ENCODE results near the gene DOCK9.

Gene DOCK9

DNA sequence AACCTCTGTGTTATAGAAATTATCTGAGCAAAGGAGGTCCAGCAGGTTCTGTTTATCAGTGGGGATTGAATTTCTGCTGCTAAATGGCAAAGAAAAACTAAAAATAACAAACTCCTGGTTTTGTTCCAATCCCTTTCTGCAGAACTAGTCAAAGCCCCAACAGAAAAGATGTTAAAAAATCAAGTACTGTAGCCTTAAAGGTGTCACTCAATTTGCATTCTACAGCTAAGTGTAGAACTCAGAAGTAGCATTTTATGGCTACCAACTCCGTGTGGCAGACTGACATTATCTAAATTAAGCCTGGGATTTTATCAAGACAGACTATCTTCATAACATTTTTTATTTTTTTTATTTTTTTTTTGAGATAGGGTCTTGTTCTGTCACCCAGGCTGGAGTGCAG is 133.8 kb downstream of the DOCK9 start:
- Histone ChIP-seq H3K9ac (ENCODE audit: low read length) (no peak overlapping the region), H3K36me3 (ENCODE audit: control insufficient read depth, insufficient read depth, low read length, severe bottlenecking) (peaks cover 6% of the 10 kb centered on the region), H3K27me3 (replicated peaks; ENCODE audit: control insufficient read depth, insufficient read depth, low read length) (no peaks in the 10 kb centered on the region), H3K9me3 (ENCODE audit: control insufficient read depth, low read length) (no peaks in the 10 kb centered on the region), H3K4me3 (ENCODE audit: low read length) (no peak overlapping the region), H3K4me1 (ENCODE audit: control insufficient read depth, insufficient read depth, low read length) (peaks cover 10% of the 10 kb centered on the region)
- no peak for DNase-seq (ENCODE audit: low read depth)

DNA sequence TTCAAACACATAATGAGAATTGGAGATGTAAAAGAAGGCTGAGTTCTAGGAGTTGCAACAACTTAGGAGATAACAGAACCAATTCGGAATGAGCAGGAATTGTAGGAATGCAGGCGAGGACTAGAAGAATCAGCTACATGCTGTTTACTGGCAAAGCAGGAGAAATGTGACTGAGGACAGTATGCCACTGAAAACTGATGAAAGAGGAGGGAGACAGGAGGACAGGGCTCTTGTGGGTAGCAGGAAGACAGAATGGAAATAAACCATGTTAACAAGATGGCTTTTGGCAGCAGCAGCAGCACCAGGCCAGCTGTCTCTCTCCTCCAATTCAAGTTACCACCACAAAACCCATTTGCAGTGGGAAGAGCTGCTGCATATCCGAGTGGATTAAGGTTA is 134.4 kb downstream of the DOCK9 start:
- no peaks in the 10 kb centered on the region for H3K9me3 ChIP-seq (ENCODE audit: control insufficient read depth, low read length)
- peaks cover 6% of the 10 kb centered on the region for H3K36me3 ChIP-seq (ENCODE audit: control insufficient read depth, insufficient read depth, low read length, severe bottlenecking)
- peaks cover 16% of the 10 kb centered on the region for H3K4me1 ChIP-seq (ENCODE audit: control insufficient read depth, insufficient read depth, low read length)
- H3K9ac ChIP-seq (ENCODE audit: low read length): no peak overlapping the region
- no peak for DNase-seq (ENCODE audit: low read depth)
- H3K27me3 ChIP-seq (replicated peaks; ENCODE audit: control insufficient read depth, insufficient read depth, low read length): no peaks in the 10 kb centered on the region
- H3K4me3 ChIP-seq (ENCODE audit: low read length): no peak overlapping the region

DNA sequence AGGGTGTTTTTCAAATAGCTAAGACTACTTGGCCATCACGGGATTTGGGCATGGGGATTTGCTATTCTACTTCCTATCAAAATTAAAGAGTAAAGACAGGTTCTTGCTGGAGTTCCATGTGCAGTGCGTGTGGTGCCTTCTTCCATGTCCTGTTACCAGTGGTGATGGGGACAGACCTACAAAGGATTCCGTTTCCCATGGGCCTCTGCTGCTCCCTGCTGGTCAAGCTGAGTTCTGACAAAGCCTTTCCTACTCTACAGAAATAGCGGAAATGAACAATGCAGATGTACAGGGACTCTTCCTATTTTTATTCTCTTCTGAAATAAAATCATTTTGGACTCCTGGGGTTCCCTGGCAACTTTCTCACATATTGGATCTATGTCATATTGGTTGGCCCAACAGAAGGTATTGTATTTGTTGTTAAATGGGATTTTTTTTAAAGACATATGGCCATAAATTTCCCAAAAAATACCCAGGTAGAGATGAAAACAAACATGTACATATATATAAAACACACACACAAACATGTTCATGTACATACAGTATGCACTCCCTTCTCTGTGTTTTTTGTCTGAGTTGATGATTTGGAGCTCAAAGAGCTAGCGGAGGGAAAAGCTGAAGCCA is 134.9 kb downstream of the DOCK9 start:
- peaks cover 6% of the 10 kb centered on the region for H3K36me3 ChIP-seq (ENCODE audit: control insufficient read depth, insufficient read depth, low read length, severe bottlenecking)
- H3K9me3 ChIP-seq (ENCODE audit: control insufficient read depth, low read length): no peaks in the 10 kb centered on the region
- DNase-seq (ENCODE audit: low read depth): peak; percentile 89
- peaks cover 16% of the 10 kb centered on the region for H3K4me1 ChIP-seq (ENCODE audit: control insufficient read depth, insufficient read depth, low read length)
- H3K4me3 ChIP-seq (ENCODE audit: low read length): no peak overlapping the region
- no peaks in the 10 kb centered on the region for H3K27me3 ChIP-seq (replicated peaks; ENCODE audit: control insufficient read depth, insufficient read depth, low read length)
- no peak overlapping the region for H3K9ac ChIP-seq (ENCODE audit: low read length)

DNA sequence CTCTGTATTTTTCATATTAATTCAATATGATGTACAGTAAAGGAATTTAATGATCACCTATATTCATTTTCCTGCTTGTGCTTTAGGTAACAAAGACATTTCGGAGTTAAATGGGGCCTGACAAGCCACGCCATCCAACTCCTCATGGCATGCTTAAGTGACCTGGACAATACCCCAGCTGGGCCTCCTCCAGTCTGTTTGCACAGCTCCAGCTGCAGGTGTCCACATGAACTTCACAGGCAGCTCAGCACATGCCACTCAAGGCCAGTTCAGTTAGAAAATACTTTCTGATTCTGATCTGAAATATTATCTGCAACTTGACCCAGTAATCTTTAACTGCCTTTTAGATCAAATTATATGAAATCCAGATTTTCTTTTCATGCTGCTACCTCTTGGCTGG is 135.8 kb downstream of the DOCK9 start:
- Histone ChIP-seq H3K4me3 (ENCODE audit: low read length) (no peak overlapping the region), H3K27me3 (replicated peaks; ENCODE audit: control insufficient read depth, insufficient read depth, low read length) (no peaks in the 10 kb centered on the region), H3K9ac (ENCODE audit: low read length) (no peak overlapping the region), H3K4me1 (ENCODE audit: control insufficient read depth, insufficient read depth, low read length) (peaks cover 16% of the 10 kb centered on the region), H3K36me3 (ENCODE audit: control insufficient read depth, insufficient read depth, low read length, severe bottlenecking) (peaks cover 6% of the 10 kb centered on the region), H3K9me3 (ENCODE audit: control insufficient read depth, low read length) (no peaks in the 10 kb centered on the region)
- DNase-seq (ENCODE audit: low read depth): no peak

DNA sequence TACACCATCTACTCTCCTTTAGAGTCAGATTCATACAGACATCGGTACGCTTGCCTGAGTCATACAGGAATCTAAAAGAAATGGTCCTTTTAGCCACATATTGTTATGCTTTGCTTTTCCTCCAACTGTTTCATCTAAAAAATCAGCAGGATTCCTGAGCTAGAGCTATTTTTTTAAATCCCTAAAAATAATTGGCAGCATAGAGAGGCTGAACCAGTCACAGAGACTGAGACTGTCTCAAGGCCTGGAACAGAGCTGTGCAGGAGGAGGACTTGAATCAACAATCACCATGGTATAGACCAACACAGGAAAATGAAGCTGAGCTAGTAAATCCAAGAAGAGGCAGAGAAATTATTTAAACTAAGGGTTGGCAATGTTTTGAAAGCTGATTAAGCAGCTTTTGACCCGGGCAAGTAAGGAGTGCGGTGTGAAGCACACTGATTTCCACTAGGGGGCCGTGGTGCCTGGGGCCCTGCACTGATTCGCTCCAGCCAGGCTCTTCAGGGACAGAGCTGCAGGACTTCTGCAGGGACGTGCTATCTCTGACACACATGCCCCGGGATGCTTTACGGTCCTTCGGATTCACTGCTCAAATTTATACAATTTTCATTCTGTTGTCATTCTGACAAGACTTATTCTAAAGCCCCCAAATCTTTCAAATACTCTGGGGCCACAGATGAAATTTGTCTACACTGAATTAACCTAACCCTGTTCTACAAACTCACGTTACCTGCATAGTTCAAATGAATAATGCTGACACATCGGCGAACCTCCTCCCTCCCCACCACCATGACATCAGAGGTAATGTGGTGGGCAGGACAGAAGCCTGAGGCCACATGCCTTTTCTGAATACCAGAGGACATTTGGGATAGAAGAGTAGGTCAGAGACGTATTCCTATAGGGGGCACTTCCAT is 137.8 kb downstream of the DOCK9 start:
- Histone ChIP-seq H3K9ac (ENCODE audit: low read length) (peak overlapping the region; percentile 2), H3K9me3 (ENCODE audit: control insufficient read depth, low read length) (no peaks in the 10 kb centered on the region), H3K36me3 (ENCODE audit: control insufficient read depth, insufficient read depth, low read length, severe bottlenecking) (peaks cover 1% of the 10 kb centered on the region), H3K4me1 (ENCODE audit: control insufficient read depth, insufficient read depth, low read length) (peaks cover 16% of the 10 kb centered on the region), H3K4me3 (ENCODE audit: low read length) (no peak overlapping the region), H3K27me3 (replicated peaks; ENCODE audit: control insufficient read depth, insufficient read depth, low read length) (no peaks in the 10 kb centered on the region)
- peak; percentile 79 for DNase-seq (ENCODE audit: low read depth)

DNA sequence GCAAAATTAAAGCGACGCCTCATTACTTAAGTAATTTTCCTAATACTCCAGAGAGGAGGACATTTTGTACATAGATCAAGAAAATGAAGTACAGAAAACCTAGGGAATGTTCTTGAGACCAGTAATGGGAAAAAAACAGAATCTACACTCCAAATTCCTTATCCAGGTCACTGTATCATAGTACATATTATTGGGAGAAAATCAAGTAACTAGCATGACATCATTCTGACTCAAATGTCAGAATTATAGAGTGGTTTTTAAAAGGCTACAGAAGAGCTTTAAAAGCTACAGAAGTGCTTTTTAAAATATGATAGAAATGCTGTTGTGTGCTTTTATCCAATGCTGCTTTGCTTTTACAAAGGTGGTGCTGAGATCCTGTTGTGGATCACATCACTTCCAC is 139.1 kb downstream of the DOCK9 start:
- Histone ChIP-seq H3K4me1 (ENCODE audit: control insufficient read depth, insufficient read depth, low read length) (peaks cover 16% of the 10 kb centered on the region), H3K27me3 (replicated peaks; ENCODE audit: control insufficient read depth, insufficient read depth, low read length) (no peaks in the 10 kb centered on the region), H3K9ac (ENCODE audit: low read length) (no peak overlapping the region), H3K4me3 (ENCODE audit: low read length) (no peak overlapping the region), H3K36me3 (ENCODE audit: control insufficient read depth, insufficient read depth, low read length, severe bottlenecking) (no peaks in the 10 kb centered on the region), H3K9me3 (ENCODE audit: control insufficient read depth, low read length) (no peaks in the 10 kb centered on the region)
- DNase-seq (ENCODE audit: low read depth): peak; percentile 22

DNA sequence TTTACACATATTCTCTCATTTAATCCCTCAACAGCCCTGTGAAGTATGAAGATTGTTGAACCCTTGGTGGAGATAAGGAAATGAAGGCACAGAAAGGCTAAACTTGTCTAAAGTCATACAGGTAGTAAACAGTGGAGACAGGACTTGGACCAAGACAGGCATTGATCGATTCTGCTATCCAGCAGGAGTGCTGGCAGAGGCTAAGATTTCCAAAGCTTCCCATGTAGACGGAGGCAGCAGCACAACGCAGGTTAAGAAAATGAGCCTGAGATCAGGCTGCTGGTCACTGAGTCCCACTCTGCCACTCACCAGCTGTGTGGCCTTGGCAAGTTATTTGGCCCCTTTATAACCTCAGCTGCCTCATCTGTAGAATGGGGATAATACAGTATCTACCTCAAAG is 140.0 kb downstream of the DOCK9 start:
- Histone ChIP-seq H3K4me3 (ENCODE audit: low read length) (no peak overlapping the region), H3K9ac (ENCODE audit: low read length) (no peak overlapping the region), H3K9me3 (ENCODE audit: control insufficient read depth, low read length) (no peaks in the 10 kb centered on the region), H3K36me3 (ENCODE audit: control insufficient read depth, insufficient read depth, low read length, severe bottlenecking) (no peaks in the 10 kb centered on the region), H3K27me3 (replicated peaks; ENCODE audit: control insufficient read depth, insufficient read depth, low read length) (no peaks in the 10 kb centered on the region), H3K4me1 (ENCODE audit: control insufficient read depth, insufficient read depth, low read length) (peaks cover 16% of the 10 kb centered on the region)
- no peak for DNase-seq (ENCODE audit: low read depth)

DNA sequence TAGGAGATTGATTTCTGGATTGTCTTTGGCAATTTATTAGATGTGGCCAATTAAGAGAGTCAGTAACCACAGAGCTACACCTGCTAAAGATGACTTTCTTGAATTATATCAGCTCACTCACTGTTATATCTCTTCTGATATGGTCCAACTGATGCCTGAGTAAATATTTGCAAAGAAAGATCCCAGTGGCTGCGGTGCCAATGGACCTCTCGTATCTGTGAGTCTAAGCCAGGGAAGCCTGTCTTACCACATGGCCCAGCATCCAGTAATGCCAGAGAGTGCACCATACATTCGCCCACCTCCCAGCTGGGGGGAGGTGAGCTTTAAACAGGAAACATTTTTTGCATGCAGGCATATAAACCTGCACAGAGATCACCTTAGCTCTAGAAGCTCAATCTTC is 142.7 kb downstream of the DOCK9 start:
- H3K36me3 ChIP-seq (ENCODE audit: control insufficient read depth, insufficient read depth, low read length, severe bottlenecking): peaks cover 4% of the 10 kb centered on the region
- no peak overlapping the region for H3K9ac ChIP-seq (ENCODE audit: low read length)
- peaks cover 16% of the 10 kb centered on the region for H3K4me1 ChIP-seq (ENCODE audit: control insufficient read depth, insufficient read depth, low read length)

DNA sequence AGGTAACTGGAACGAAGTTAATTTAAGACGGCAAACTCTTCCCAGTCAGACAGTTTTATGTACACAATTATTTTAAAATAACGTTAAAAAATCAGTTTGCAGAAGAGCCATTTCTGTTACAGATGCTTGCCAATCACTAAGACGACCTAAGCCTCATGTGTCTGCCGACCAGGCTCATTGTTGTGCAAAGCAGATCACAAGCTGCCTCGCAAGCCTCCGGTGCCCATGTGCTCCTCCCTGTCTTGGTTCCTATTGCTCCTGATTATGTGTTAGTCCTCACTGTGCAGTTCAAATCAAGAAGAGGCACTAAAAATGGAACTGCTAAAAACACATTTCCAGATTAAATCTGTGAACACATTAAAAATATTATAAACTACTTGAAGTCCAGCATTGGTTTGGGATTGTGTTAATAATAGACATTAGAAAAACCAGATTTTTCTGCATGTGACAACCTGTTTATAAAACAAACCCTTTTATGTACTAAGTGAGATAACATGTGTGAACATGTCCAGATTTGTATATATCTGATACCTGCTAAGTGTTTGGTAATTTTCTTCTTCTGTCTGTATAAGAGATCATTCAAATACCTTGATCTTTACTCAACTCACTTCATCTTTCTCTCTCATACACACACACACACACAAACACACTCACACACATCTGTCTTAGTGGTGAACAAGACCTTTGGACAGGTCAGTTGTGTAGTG is 143.5 kb downstream of the DOCK9 start:
- H3K9me3 ChIP-seq (ENCODE audit: control insufficient read depth, low read length): no peaks in the 10 kb centered on the region
- no peak overlapping the region for H3K9ac ChIP-seq (ENCODE audit: low read length)
- peaks cover 4% of the 10 kb centered on the region for H3K36me3 ChIP-seq (ENCODE audit: control insufficient read depth, insufficient read depth, low read length, severe bottlenecking)
- no peaks in the 10 kb centered on the region for H3K27me3 ChIP-seq (replicated peaks; ENCODE audit: control insufficient read depth, insufficient read depth, low read length)
- no peak for DNase-seq (ENCODE audit: low read depth)
- no peak overlapping the region for H3K4me3 ChIP-seq (ENCODE audit: low read length)
- peaks cover 10% of the 10 kb centered on the region for H3K4me1 ChIP-seq (ENCODE audit: control insufficient read depth, insufficient read depth, low read length)

More for the DNA sequence above, 142.7 kb downstream of the DOCK9 start:
- no peaks in the 10 kb centered on the region for H3K27me3 ChIP-seq (replicated peaks; ENCODE audit: control insufficient read depth, insufficient read depth, low read length)
- no peak overlapping the region for H3K4me3 ChIP-seq (ENCODE audit: low read length)
- H3K9me3 ChIP-seq (ENCODE audit: control insufficient read depth, low read length): no peaks in the 10 kb centered on the region
- no peak for DNase-seq (ENCODE audit: low read depth)

DNA sequence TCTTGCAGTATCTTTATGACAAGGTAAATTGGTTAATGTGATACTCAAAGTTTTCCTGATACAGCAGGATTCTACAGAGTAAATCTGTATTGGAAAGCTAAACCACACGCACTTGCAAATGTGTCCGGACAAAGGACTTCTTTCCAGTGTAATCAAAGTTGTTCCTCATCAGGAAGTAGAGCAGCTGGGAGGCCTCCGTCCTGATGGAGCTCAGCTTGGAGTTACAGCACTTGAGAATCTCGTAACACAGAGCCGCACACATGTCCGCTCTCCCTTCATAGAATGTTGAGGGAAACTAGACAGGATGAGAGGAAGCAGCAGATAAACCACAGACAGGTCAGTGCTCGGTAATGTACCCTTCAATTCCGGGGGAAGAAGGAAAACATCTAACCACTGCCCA is 146.6 kb downstream of the DOCK9 start:
- H3K36me3 ChIP-seq (ENCODE audit: control insufficient read depth, insufficient read depth, low read length, severe bottlenecking): peaks cover 7% of the 10 kb centered on the region
- H3K4me3 ChIP-seq (ENCODE audit: low read length): no peak overlapping the region
- no peaks in the 10 kb centered on the region for H3K4me1 ChIP-seq (ENCODE audit: control insufficient read depth, insufficient read depth, low read length)
- H3K9me3 ChIP-seq (ENCODE audit: control insufficient read depth, low read length): no peaks in the 10 kb centered on the region
- no peaks in the 10 kb centered on the region for H3K27me3 ChIP-seq (replicated peaks; ENCODE audit: control insufficient read depth, insufficient read depth, low read length)
- no peak overlapping the region for H3K9ac ChIP-seq (ENCODE audit: low read length)
- no peak for DNase-seq (ENCODE audit: low read depth)

DNA sequence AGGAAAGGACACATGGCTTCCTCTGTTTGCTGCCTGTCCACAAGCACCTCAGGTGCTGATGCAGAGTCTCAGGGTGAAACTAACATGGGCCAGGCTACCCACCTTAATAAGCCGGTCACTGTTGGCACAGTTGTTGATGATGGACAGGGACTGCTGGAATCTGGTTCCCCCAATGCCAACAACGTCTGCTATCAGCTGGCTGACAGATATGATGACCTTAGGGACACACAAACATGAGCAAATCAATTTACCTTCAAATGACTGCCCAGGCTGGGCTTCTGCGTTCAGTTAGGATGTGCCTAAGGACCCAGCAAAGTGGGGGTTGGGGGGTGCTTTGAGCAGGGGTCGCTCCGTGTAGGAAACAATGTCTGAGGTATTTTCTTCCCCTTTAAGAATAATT is 148.3 kb downstream of the DOCK9 start:
- no peak overlapping the region for H3K4me3 ChIP-seq (ENCODE audit: low read length)
- H3K4me1 ChIP-seq (ENCODE audit: control insufficient read depth, insufficient read depth, low read length): peaks cover 4% of the 10 kb centered on the region
- peaks cover 7% of the 10 kb centered on the region for H3K36me3 ChIP-seq (ENCODE audit: control insufficient read depth, insufficient read depth, low read length, severe bottlenecking)
- no peaks in the 10 kb centered on the region for H3K27me3 ChIP-seq (replicated peaks; ENCODE audit: control insufficient read depth, insufficient read depth, low read length)
- no peak for DNase-seq (ENCODE audit: low read depth)
- H3K9ac ChIP-seq (ENCODE audit: low read length): no peak overlapping the region
- no peaks in the 10 kb centered on the region for H3K9me3 ChIP-seq (ENCODE audit: control insufficient read depth, low read length)

Data from adipocyte (in vitro differentiated cells).